GM18873 (cell line): ENCODE data around the gene CREB3L2.
"Not testable (repeated sequence)": the region's sequence is repeated elsewhere in the genome, so short reads cannot be mapped to it uniquely, and the experiment has no call there.

Experiments
- ATAC-seq: cut with Tn5 transposase; IDR thresholded peaks from one replicate; pipeline ENCODE4 v1.9.1; 2021; ENCODE audit warnings: mild to moderate bottlenecking, moderate library complexity, moderate number of reproducible peaks; ENCODE audit not compliant: unreplicated experiment, low FRiP score

Gene CREB3L2

GRCh38 chr7:137990251-137990941 lies 11.5 kb downstream of the CREB3L2 start:
- ATAC-seq, result no peak

GRCh38 chr7:137989590-137989989 lies 12.3 kb downstream of the CREB3L2 start:
- ATAC-seq, result no peak

- no peak for ATAC-seq
These were observed 12.8 kb downstream of the CREB3L2 start for GRCh38 chr7:137989094-137989493.

GRCh38 chr7:137987968-137988367 lies 13.9 kb downstream of the CREB3L2 start:
- peak; percentile 58 for ATAC-seq

- no peak for ATAC-seq
These were observed 14.3 kb downstream of the CREB3L2 start for GRCh38 chr7:137987563-137987962.

GRCh38 chr7:137987018-137987349 lies 14.9 kb downstream of the CREB3L2 start:
- no peak for ATAC-seq

GRCh38 chr7:137986252-137987017 lies 15.5 kb downstream of the CREB3L2 start:
- ATAC-seq, result no peak

- ATAC-seq, result no peak
These were observed 16.0 kb downstream of the CREB3L2 start for GRCh38 chr7:137985897-137986251.

GRCh38 chr7:137985253-137985896 lies 16.5 kb downstream of the CREB3L2 start:
- ATAC-seq, result no peak

GRCh38 chr7:137984181-137985041 lies 17.5 kb downstream of the CREB3L2 start:
- no peak for ATAC-seq

GRCh38 chr7:137983323-137984008 lies 18.4 kb downstream of the CREB3L2 start:
- ATAC-seq, result no peak

- ATAC-seq, result not testable (repeated sequence)
These were observed 19.5 kb downstream of the CREB3L2 start for GRCh38 chr7:137982394-137982793.

- ATAC-seq, result peak; percentile 63
These were observed 20.2 kb downstream of the CREB3L2 start for GRCh38 chr7:137981668-137982067.

GRCh38 chr7:137981175-137981574 lies 20.7 kb downstream of the CREB3L2 start:
- ATAC-seq, result no peak

- ATAC-seq, result no peak
These were observed 21.6 kb downstream of the CREB3L2 start for GRCh38 chr7:137980308-137980707.

GRCh38 chr7:137978464-137979237 lies 23.2 kb downstream of the CREB3L2 start:
- ATAC-seq, result no peak

GRCh38 chr7:137977173-137977572 lies 24.7 kb downstream of the CREB3L2 start:
- no peak for ATAC-seq

- no peak for ATAC-seq
These were observed 25.2 kb downstream of the CREB3L2 start for GRCh38 chr7:137976696-137977095.

- no peak for ATAC-seq
These were observed 25.7 kb downstream of the CREB3L2 start for GRCh38 chr7:137976232-137976631.
